Naive B cell (primary cell): ENCODE measurements around the gene DIRAS2. TPM values are rescaled to one million over a fixed set of nuclear protein-coding genes. Genes with fewer than 3 reads are reported as not detected.
A peak's percentile ranks its signal among the peaks of the same experiment; 100 is the strongest.

ENCODE experiments used
- ATAC-seq, 2 donors: fragments of 150-1000 bp; cut with Tn5 transposase; 2 replicates each; pipeline ENCODE4 v1.10.0; 2021; ENCODE audit warnings: low read depth in 2 of 2, mild to moderate bottlenecking in 2 of 2, moderate library complexity in 2 of 2
- DNase-seq: peaks from one replicate; pipeline ENCODE4 v3.0.0; 2022
- H3K27ac Mint-ChIP-seq, 6 donors: one replicate each; pipeline ENCODE4 v1.8.0; 2020 to 2022; ENCODE audit warnings: mild to moderate bottlenecking in 6 of 6, mixed read lengths in 6 of 6, moderate library complexity in 5 of 6, inconsistent platforms in 2 of 6
- H3K27me3 Mint-ChIP-seq, 3 donors: one replicate each; pipeline ENCODE4 v1.8.0; 2021 to 2022; ENCODE audit warnings: mixed read lengths in 3 of 3, mild to moderate bottlenecking in 1 of 3
- H3K36me3 Mint-ChIP-seq, 2 donors: one replicate each; pipeline ENCODE4 v1.8.0; 2020 to 2022; ENCODE audit warnings: mixed read lengths in 2 of 2, inconsistent platforms in 1 of 2, mild to moderate bottlenecking in 1 of 2
- H3K4me1 Mint-ChIP-seq, 3 donors: one replicate each; pipeline ENCODE4 v1.8.0; 2020 to 2022; ENCODE audit warnings: mixed read lengths in 3 of 3, inconsistent platforms in 1 of 3, mild to moderate bottlenecking in 1 of 3, moderate library complexity in 1 of 3
- H3K4me3 Mint-ChIP-seq, 8 donors: one replicate each; pipeline ENCODE4 v1.8.0; 2020 to 2022; ENCODE audit warnings: mild to moderate bottlenecking in 8 of 8, mixed read lengths in 8 of 8, moderate library complexity in 8 of 8, inconsistent platforms in 2 of 8
- H3K9me3 Mint-ChIP-seq, 7 donors: one replicate each; pipeline ENCODE4 v1.8.0; 2020 to 2022; ENCODE audit warnings: mixed read lengths in 7 of 7, mild to moderate bottlenecking in 5 of 7, inconsistent platforms in 2 of 7, moderate library complexity in 1 of 7
- polyA plus RNA-seq, 6 donors: library from polyadenylated mRNA; unstranded; fragments of 300-500 nt; fragmentation: Illumina TruSeq; gene quantifications; one replicate each; pipeline ENCODE4 v1.2.3, GENCODE V29; 2021; ENCODE audit warnings: low read depth in 6 of 6

The DIRAS2 gene
- polyA plus RNA-seq, 6 donors from 2014 or later = not detected

GRCh38 chr9:90600029-90600428 lies 42.6 kb downstream of the DIRAS2 start:
- H3K4me3 Mint-ChIP-seq = peak overlapping the region in 1 of 8 donors; percentile 31
- no peak overlapping the region for H3K27ac Mint-ChIP-seq
- H3K36me3 Mint-ChIP-seq = no peaks in the 10 kb centered on the region
- peaks cover 35 to 52% (median 41%) of the 10 kb centered on the region in 3 donors for H3K27me3 Mint-ChIP-seq
- ATAC-seq (no peak), DNase-seq (no peak)
- no peaks in the 10 kb centered on the region for H3K9me3 Mint-ChIP-seq
- no peaks in the 10 kb centered on the region for H3K4me1 Mint-ChIP-seq

GRCh38 chr9:90598191-90598590 lies 44.4 kb downstream of the DIRAS2 start:
- no peak for DNase-seq
- Mint-ChIP-seq H3K27me3 (peaks cover 33 to 59% (median 53%) of the 10 kb centered on the region in 3 donors), H3K4me1 (no peaks in the 10 kb centered on the region), H3K27ac (no peak overlapping the region), H3K4me3 (no peak overlapping the region), H3K36me3 (no peaks in the 10 kb centered on the region), H3K9me3 (peaks cover 0 to 5% (median 0%) of the 10 kb centered on the region in 7 donors)
- ATAC-seq = no peak

- Mint-ChIP-seq H3K27ac (no peak overlapping the region), H3K9me3 (peaks cover 2 to 16% (median 7%) of the 10 kb centered on the region in 7 donors), H3K4me1 (no peaks in the 10 kb centered on the region), H3K27me3 (peaks cover 7 to 55% (median 41%) of the 10 kb centered on the region in 3 donors), H3K4me3 (no peak overlapping the region), H3K36me3 (peaks cover 0 to 5% of the 10 kb centered on the region in 2 donors)
- DNase-seq (no peak), ATAC-seq (no peak)
Measured at GRCh38 chr9:90593646-90594045, 49.0 kb downstream of the DIRAS2 start.

GRCh38 chr9:90580576-90580975 lies 62.0 kb downstream of the DIRAS2 start:
- H3K4me1 Mint-ChIP-seq = no peaks in the 10 kb centered on the region
- H3K9me3 Mint-ChIP-seq = no peaks in the 10 kb centered on the region
- peak overlapping the region in 1 of 8 donors; percentile 21 for H3K4me3 Mint-ChIP-seq
- no peak for ATAC-seq
- H3K27me3 Mint-ChIP-seq = peaks cover 0 to 10% (median 8%) of the 10 kb centered on the region in 3 donors
- DNase-seq = no peak
- no peaks in the 10 kb centered on the region for H3K36me3 Mint-ChIP-seq
- H3K27ac Mint-ChIP-seq = no peak overlapping the region

- Mint-ChIP-seq H3K9me3 (no peaks in the 10 kb centered on the region), H3K27ac (no peak overlapping the region), H3K36me3 (no peaks in the 10 kb centered on the region), H3K4me1 (no peaks in the 10 kb centered on the region), H3K27me3 (peaks cover under 1 to 10% (median 5%) of the 10 kb centered on the region in 3 donors), H3K4me3 (no peak overlapping the region)
- ATAC-seq = no peak
- DNase-seq = no peak
Measured at GRCh38 chr9:90579181-90579580, 63.4 kb downstream of the DIRAS2 start.

GRCh38 chr9:90578126-90578815 lies 64.4 kb downstream of the DIRAS2 start:
- no peak overlapping the region for H3K27ac Mint-ChIP-seq
- H3K27me3 Mint-ChIP-seq = peaks cover 0 to 10% (median 5%) of the 10 kb centered on the region in 3 donors
- H3K4me1 Mint-ChIP-seq = no peaks in the 10 kb centered on the region
- no peak overlapping the region for H3K4me3 Mint-ChIP-seq
- H3K36me3 Mint-ChIP-seq = no peaks in the 10 kb centered on the region
- ATAC-seq (no peak), DNase-seq (no peak)
- no peaks in the 10 kb centered on the region for H3K9me3 Mint-ChIP-seq

- peaks cover 0 to 19% (median 10%) of the 10 kb centered on the region in 3 donors for H3K27me3 Mint-ChIP-seq
- no peak for DNase-seq
- no peak overlapping the region for H3K27ac Mint-ChIP-seq
- no peaks in the 10 kb centered on the region for H3K9me3 Mint-ChIP-seq
- peaks cover 0 to 8% (median 0%) of the 10 kb centered on the region in 3 donors for H3K4me1 Mint-ChIP-seq
- peak overlapping the region in 1 of 8 donors; percentile 12 for H3K4me3 Mint-ChIP-seq
- no peaks in the 10 kb centered on the region for H3K36me3 Mint-ChIP-seq
- ATAC-seq = no peak
Measured at GRCh38 chr9:90569511-90569910, 73.1 kb downstream of the DIRAS2 start.

GRCh38 chr9:90568667-90569066 lies 74.0 kb downstream of the DIRAS2 start:
- no peak for DNase-seq
- Mint-ChIP-seq H3K9me3 (no peaks in the 10 kb centered on the region), H3K4me1 (peaks cover 0 to 8% (median 0%) of the 10 kb centered on the region in 3 donors), H3K36me3 (no peaks in the 10 kb centered on the region), H3K4me3 (peak overlapping the region in 1 of 8 donors; percentile 26), H3K27ac (no peak overlapping the region), H3K27me3 (peaks cover 0 to 19% (median 10%) of the 10 kb centered on the region in 3 donors)
- no peak for ATAC-seq

- ATAC-seq = no peak
- Mint-ChIP-seq H3K27me3 (peaks cover 0 to 4% (median 0%) of the 10 kb centered on the region in 3 donors), H3K9me3 (no peaks in the 10 kb centered on the region), H3K4me3 (no peak overlapping the region), H3K36me3 (no peaks in the 10 kb centered on the region), H3K4me1 (no peaks in the 10 kb centered on the region), H3K27ac (no peak overlapping the region)
- no peak for DNase-seq
Measured at GRCh38 chr9:90562229-90562628, 80.4 kb downstream of the DIRAS2 start.

Other genes with a start within 250 kb of the DIRAS2 start
- gene SYK, start 159.0 kb upstream of the DIRAS2 start, polyA plus RNA-seq = 100 to 1,000 TPM; 163 to 261 (median 214) TPM